Left hindlimb (tissue), 1 donor: ENCODE measurements around the gene LAG3.
A peak's percentile ranks its signal among the peaks of the same experiment; 100 is the strongest.

Experiments
- DNase-seq: peaks from one replicate; pipeline ENCODE4 v3.0.0-alpha.2; 2018

The LAG3 gene

GRCh38 chr12:6772726-6773589 lies 638 bp downstream of the LAG3 start:
- DNase-seq: no peak

GRCh38 chr12:6773590-6774351 lies 1.5 kb downstream of the LAG3 start:
- no peak for DNase-seq

GRCh38 chr12:6774499-6775062 lies 2.3 kb downstream of the LAG3 start:
- DNase-seq: no peak

- no peak for DNase-seq
Measured at GRCh38 chr12:6775185-6776174, 3.2 kb downstream of the LAG3 start.

- no peak for DNase-seq
Measured at GRCh38 chr12:6777386-6777785, 5.1 kb downstream of the LAG3 start.

GRCh38 chr12:6778217-6778573 lies 5.9 kb downstream of the LAG3 start:
- DNase-seq: no peak

- DNase-seq: peak; percentile 96
Measured at GRCh38 chr12:6778574-6779550, 6.5 kb downstream of the LAG3 start.

GRCh38 chr12:6779708-6780432 lies 7.5 kb downstream of the LAG3 start:
- no peak for DNase-seq

- DNase-seq: no peak
Measured at GRCh38 chr12:6780573-6780972, 8.3 kb downstream of the LAG3 start.

- no peak for DNase-seq
Measured at GRCh38 chr12:6782119-6782518, 9.8 kb downstream of the LAG3 start.

GRCh38 chr12:6782850-6783566 lies 10.7 kb downstream of the LAG3 start:
- no peak for DNase-seq

- no peak for DNase-seq
Measured at GRCh38 chr12:6783828-6784227, 11.5 kb downstream of the LAG3 start.

- DNase-seq: no peak
Measured at GRCh38 chr12:6784296-6784695, 12.0 kb downstream of the LAG3 start.

GRCh38 chr12:6784761-6785160 lies 12.4 kb downstream of the LAG3 start:
- no peak for DNase-seq

- no peak for DNase-seq
Measured at GRCh38 chr12:6786416-6787094, 14.2 kb downstream of the LAG3 start.

GRCh38 chr12:6787309-6787708 lies 15.0 kb downstream of the LAG3 start:
- no peak for DNase-seq

- no peak for DNase-seq
Measured at GRCh38 chr12:6788972-6789924, 16.9 kb downstream of the LAG3 start, which contains the start of gene CD4. Gene CD4, plus strand, starts transcription at chr12:6789528. Its CDS starts 10,611 bp downstream, at chr12:6800139.
